ENCODE measurements around the gene AP5S1.

- TF ChIP-seq TAF1 (IDR thresholded peaks at IDR 0.05; ENCODE audit: borderline replicate concordance, low read depth, low read length) = no peak
- TF ChIP-seq CTCF (IDR thresholded peaks at IDR 0.05) = no peak
- no peak for TF ChIP-seq RFX5 (IDR thresholded peaks at IDR 0.05; ENCODE audit: low read length)
- TF ChIP-seq CHD2 (IDR thresholded peaks at IDR 0.05; ENCODE audit: low read length, partially characterized antibody) = no peak
- no peak for TF ChIP-seq EP300 (IDR thresholded peaks at IDR 0.05; ENCODE audit: borderline replicate concordance in 1 of 2, low read depth in 1 of 2, low read length in 1 of 2)
- TF ChIP-seq GATA2 (CRISPR knock-in tag; IDR thresholded peaks at IDR 0.05) = no peak
- no peak for TF ChIP-seq SMC3 (IDR thresholded peaks at IDR 0.05; ENCODE audit: low read depth, low read length)
- TF ChIP-seq TCF12 (IDR thresholded peaks at IDR 0.05) = no peak
- TF ChIP-seq, protein P1, sequence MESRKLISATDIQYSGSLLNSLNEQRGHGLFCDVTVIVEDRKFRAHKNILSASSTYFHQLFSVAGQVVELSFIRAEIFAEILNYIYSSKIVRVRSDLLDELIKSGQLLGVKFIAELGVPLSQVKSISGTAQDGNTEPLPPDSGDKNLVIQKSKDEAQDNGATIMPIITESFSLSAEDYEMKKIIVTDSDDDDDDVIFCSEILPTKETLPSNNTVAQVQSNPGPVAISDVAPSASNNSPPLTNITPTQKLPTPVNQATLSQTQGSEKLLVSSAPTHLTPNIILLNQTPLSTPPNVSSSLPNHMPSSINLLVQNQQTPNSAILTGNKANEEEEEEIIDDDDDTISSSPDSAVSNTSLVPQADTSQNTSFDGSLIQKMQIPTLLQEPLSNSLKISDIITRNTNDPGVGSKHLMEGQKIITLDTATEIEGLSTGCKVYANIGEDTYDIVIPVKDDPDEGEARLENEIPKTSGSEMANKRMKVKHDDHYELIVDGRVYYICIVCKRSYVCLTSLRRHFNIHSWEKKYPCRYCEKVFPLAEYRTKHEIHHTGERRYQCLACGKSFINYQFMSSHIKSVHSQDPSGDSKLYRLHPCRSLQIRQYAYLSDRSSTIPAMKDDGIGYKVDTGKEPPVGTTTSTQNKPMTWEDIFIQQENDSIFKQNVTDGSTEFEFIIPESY (IDR thresholded peaks at IDR 0.05; ENCODE audit: borderline replicate concordance, low read depth) = no peak
- no peak for TF ChIP-seq MXI1 (IDR thresholded peaks at IDR 0.05; ENCODE audit: low read depth, low read length)
- TF ChIP-seq POLR2AphosphoS5 (IDR thresholded peaks at IDR 0.05; ENCODE audit: low read depth, low read length) = no peak
- TF ChIP-seq FOXJ3 (CRISPR knock-in tag; IDR thresholded peaks at IDR 0.05) = no peak
Measured at GRCh38 chr20:3804254-3804751, 16.0 kb upstream of the AP5S1 start.

Measured in SK-N-SH (cell line).